Body of pancreas (tissue), 4 donors: Measurements from ENCODE around the gene MRPL10. TPM values are rescaled to one million over a fixed set of nuclear protein-coding genes. Genes with fewer than 3 reads are reported as not detected.

Source experiments
- ATAC-seq: fragments of 150-250 bp; one replicate; pipeline ENCODE4 v1.9.1; 2016
- DNase-seq, 4 donors: peaks; one replicate each; pipeline ENCODE4 v3.0.0-alpha.2; 2019
- H3K27ac ChIP-seq, 4 donors: fragments of 200-600 bp; sonication (generic); 1 replicate in 3 of 4; 2 replicates in 1 of 4; pipeline versions ENCODE4 v1.5.1 to v1.6.1; 2016 to 2019; ENCODE audit warnings: mild to moderate bottlenecking in 1 of 4, mixed read lengths in 1 of 4, moderate library complexity in 1 of 4
- H3K27me3 ChIP-seq, 2 donors: fragments of 200-600 bp; sonication (generic); one replicate each; pipeline ENCODE4 v1.6.0; 2016; ENCODE audit warnings: mild to moderate bottlenecking in 1 of 2
- H3K36me3 ChIP-seq, 2 donors: fragments of 200-600 bp; sonication (generic); replicated peaks in 1 of 2; 2 replicates each; pipeline ENCODE4 v1.5.1; 2016; ENCODE audit warnings: low read depth in 2 of 2; ENCODE audit not compliant: insufficient read depth in 1 of 2
- H3K4me1 ChIP-seq: fragments of 200-600 bp; sonication (generic); one replicate; pipeline ENCODE4 v1.6.0; 2016
- H3K4me3 ChIP-seq, 2 donors: fragments of 200-600 bp; sonication (generic); 1 replicate in 1 of 2; 2 replicates in 1 of 2; pipeline ENCODE4 v1.5.1; 2016 to 2019
- H3K9me3 ChIP-seq, 3 donors: fragments of 200-600 bp; sonication (generic); 1 replicate in 2 of 3; 2 replicates in 1 of 3; pipeline ENCODE4 v1.5.1; 2016
- CTCF ChIP-seq, 7 experiments: fragments of 450-650 bp in 4 of 7; fragments of 200-600 bp in 3 of 7; sonication (generic) in 3 of 7; IDR thresholded peaks; one replicate each; pipeline ENCODE4 v1.5.1; 2016 to 2019; ENCODE audit warnings: antibody characterized with exemption in 7 of 7
- POLR2A ChIP-seq, 3 donors: fragments of 450-650 bp; IDR thresholded peaks; one replicate each; pipeline ENCODE4 v1.6.1; 2016; ENCODE audit warnings: antibody characterized with exemption in 3 of 3, mild to moderate bottlenecking in 2 of 3
- WGBS, 2 donors: methylation state at CpG; one replicate each; pipeline ENCODE4 v1.1.5; 2017; 5-methylcytosine and 5-hydroxymethylcytosine counted together
- intact Hi-C: fragments of 100-400 bp; cut with DNase I; formaldehyde crosslinking; loops from one replicate; pipeline ENCODE4 v1.15.1; 2023
- total RNA-seq, 2 donors: library from RNA; depleted of rRNA; stranded (reverse); fragments of >200 nt; gene quantifications; one replicate each; pipeline ENCODE4 v1.1.0, GENCODE V29; 2016

Gene MRPL10
- total RNA-seq, 2 donors from 2014 or later, result 4.3 to 29.8 TPM

GRCh38 chr17:47816947-47817346 is 14.4 kb downstream of the MRPL10 start:
- Histone ChIP-seq H3K4me3 (no peak overlapping the region), H3K4me1 (peaks cover 31% of the 10 kb centered on the region), H3K9me3 (no peaks in the 10 kb centered on the region), H3K36me3 (peaks cover 10 to 29% of the 10 kb centered on the region in 2 donors), H3K27me3 (no peaks in the 10 kb centered on the region), H3K27ac (no peak overlapping the region)
- no peak for ATAC-seq
- intact Hi-C loops, result no loop called here
- no peak for DNase-seq
- 95 to 98% methylated on average over 10 of the region's 10 CpGs for WGBS, 2 donors
- TF ChIP-seq CTCF (IDR thresholded peaks at IDR 0.05), result no peak

GRCh38 chr17:47816111-47816735 is 15.1 kb downstream of the MRPL10 start:
- TF ChIP-seq POLR2A (IDR thresholded peaks at IDR 0.05) (no peak), CTCF (IDR thresholded peaks at IDR 0.05) (no peak)
- no peak for DNase-seq
- H3K4me1 ChIP-seq, result peaks cover 35% of the 10 kb centered on the region
- WGBS, 2 donors, result 94% methylated on average over 6 to 20 of the region's 21 CpGs
- peaks cover 10 to 29% of the 10 kb centered on the region in 2 donors for H3K36me3 ChIP-seq
- no peak overlapping the region for H3K27ac ChIP-seq
- no peak overlapping the region for H3K4me3 ChIP-seq
- no peak for ATAC-seq
- no peaks in the 10 kb centered on the region for H3K27me3 ChIP-seq
- intact Hi-C loops, result no loop called here
- H3K9me3 ChIP-seq, result no peaks in the 10 kb centered on the region

DNA sequence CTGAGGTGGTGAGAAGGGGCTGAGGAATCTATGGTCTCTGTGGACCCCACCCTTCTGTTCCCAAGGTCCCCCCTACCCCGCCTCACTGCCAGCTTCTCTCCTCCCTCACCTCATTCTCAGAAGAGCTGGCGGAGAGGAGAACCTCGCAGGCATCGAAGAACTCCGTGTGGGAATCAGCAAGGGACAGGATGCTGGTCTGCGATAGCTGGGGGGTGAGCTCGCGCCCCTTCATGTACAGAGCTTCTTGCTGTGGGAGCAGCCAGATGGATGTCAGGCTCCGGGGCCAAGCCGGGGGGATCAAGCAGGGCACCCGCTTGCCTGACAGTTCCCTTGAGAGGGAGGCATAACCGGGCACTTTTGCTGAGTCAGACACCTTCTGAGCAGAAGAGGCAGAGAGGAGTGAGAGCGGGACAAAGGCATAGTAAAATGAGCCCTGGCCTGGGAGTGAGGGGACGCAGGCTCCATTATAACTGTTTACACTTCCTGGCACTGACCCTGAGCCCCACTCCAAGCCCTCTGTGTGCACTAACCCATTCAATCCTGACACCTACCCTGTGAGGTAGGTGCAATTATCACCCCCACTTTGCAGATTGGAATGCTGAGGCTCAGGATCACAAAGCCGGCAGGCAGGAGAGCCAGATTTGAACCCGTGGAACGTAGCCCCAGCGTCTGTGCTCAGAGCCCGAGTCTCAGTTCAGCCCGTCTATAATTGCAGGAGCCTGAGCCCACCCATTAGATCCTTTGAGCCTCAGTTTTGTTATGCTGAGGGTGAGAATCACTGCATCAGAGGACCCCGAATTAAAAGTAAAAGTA is 16.0 kb downstream of the MRPL10 start:
- peaks cover 36% of the 10 kb centered on the region for H3K4me1 ChIP-seq
- peak in 1 of 4 donors; percentile 2 for DNase-seq
- WGBS, 2 donors, result 89 to 90% methylated on average over 13 to 21 of the region's 21 CpGs

DNA sequence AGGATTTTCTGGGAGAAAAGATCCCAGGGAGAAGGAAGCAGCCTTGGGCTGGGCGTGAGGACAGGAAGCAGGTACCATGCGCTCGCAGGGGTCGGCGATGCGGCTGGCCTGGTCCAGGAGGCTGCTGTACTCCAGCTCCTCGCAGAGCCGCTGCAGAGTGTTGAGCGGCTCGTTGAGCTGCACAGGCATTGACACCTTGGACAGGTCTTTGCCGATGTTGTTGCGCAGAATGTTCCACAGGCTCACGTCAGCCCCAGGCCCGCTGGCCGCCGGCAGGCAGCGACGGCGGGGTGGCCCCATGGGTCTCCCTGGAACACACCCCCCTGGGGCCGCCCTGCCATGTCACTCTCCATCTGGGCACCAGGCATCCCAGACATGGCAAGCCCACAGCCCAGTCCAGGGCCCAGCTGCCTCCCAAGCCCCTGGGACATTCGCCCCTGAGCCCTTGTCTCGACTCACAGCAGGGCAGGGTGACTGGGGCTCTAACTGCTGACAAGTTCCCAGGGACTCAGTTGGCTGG is 17.8 kb downstream of the MRPL10 start:
- intact Hi-C loops, result no loop called here
- no peaks in the 10 kb centered on the region for H3K9me3 ChIP-seq
- H3K4me1 ChIP-seq, result peaks cover 49% of the 10 kb centered on the region
- DNase-seq (peak in 1 of 4 donors; percentile 8), ATAC-seq (no peak)
- peaks cover 10 to 31% of the 10 kb centered on the region in 2 donors for H3K36me3 ChIP-seq
- no peak overlapping the region for H3K27ac ChIP-seq
- 90 to 95% methylated on average over 2 to 21 of the region's 22 CpGs for WGBS, 2 donors
- H3K27me3 ChIP-seq, result no peaks in the 10 kb centered on the region
- H3K4me3 ChIP-seq, result no peak overlapping the region
- no peak for TF ChIP-seq POLR2A (IDR thresholded peaks at IDR 0.05)
- no peak for TF ChIP-seq CTCF (IDR thresholded peaks at IDR 0.05)

More for the DNA sequence above, 16.0 kb downstream of the MRPL10 start:
- H3K27ac ChIP-seq, result no peak overlapping the region
- H3K9me3 ChIP-seq, result no peaks in the 10 kb centered on the region
- no peak for TF ChIP-seq CTCF (IDR thresholded peaks at IDR 0.05)
- TF ChIP-seq POLR2A (IDR thresholded peaks at IDR 0.05), result no peak
- H3K27me3 ChIP-seq, result no peaks in the 10 kb centered on the region
- H3K4me3 ChIP-seq, result no peak overlapping the region
- peaks cover 10 to 29% of the 10 kb centered on the region in 2 donors for H3K36me3 ChIP-seq
- ATAC-seq, result no peak
- intact Hi-C loops, result no loop called here
